WTC11 (cell line): ENCODE data around the gene ZSCAN25. TPM values are rescaled to one million over a fixed set of nuclear protein-coding genes. Genes with fewer than 3 reads are reported as not detected.

ENCODE experiments used
- E2F4 ChIP-seq: sonication (generic); formaldehyde crosslinking; IDR thresholded peaks from 2 replicates; pipeline ENCODE4 v1.8.1; 2022; ENCODE audit warnings: low read depth, mild to moderate bottlenecking, moderate library complexity, missing genetic modification reagents, borderline replicate concordance
- ETV6 ChIP-seq: sonication (generic); formaldehyde crosslinking; IDR thresholded peaks from 2 replicates; pipeline ENCODE4 v1.8.1; 2022; ENCODE audit warnings: mild to moderate bottlenecking, missing genetic modification reagents
- GABPB1 ChIP-seq: sonication (generic); formaldehyde crosslinking; IDR thresholded peaks from 2 replicates; pipeline ENCODE4 v1.8.1; 2023; ENCODE audit warnings: mild to moderate bottlenecking, missing genetic modification reagents
- GTF2I ChIP-seq: fragments of 250-450 bp; sonication (Bioruptor Pico); conservative IDR thresholded peaks from 2 replicates; pipeline ENCODE4 v1.4.0; 2021; ENCODE audit warnings: mild to moderate bottlenecking
- MYBL2 ChIP-seq: sonication (generic); formaldehyde crosslinking; IDR thresholded peaks from 2 replicates; pipeline ENCODE4 v1.8.1; 2023; ENCODE audit warnings: mild to moderate bottlenecking, moderate library complexity, missing genetic modification reagents
- NR1H2 ChIP-seq: sonication (generic); formaldehyde crosslinking; IDR thresholded peaks from 2 replicates; pipeline ENCODE4 v1.9.0; 2021; ENCODE audit warnings: mild to moderate bottlenecking, moderate library complexity, missing genetic modification reagents
- PRRX2 ChIP-seq: fragments of 250-450 bp; sonication (Bioruptor Pico); IDR thresholded peaks from 2 replicates; pipeline ENCODE4 v1.8.0; 2021; ENCODE audit warnings: mild to moderate bottlenecking
- SOX15 ChIP-seq: fragments of 250-450 bp; sonication (Bioruptor Pico); IDR thresholded peaks from 2 replicates; pipeline ENCODE4 v1.9.0; 2021; ENCODE audit warnings: mild to moderate bottlenecking
- TCF7 ChIP-seq: sonication (generic); formaldehyde crosslinking; IDR thresholded peaks from 2 replicates; pipeline ENCODE4 v1.8.0; 2022; ENCODE audit warnings: mild to moderate bottlenecking, low read depth, missing genetic modification reagents, moderate library complexity
- TEAD1 ChIP-seq: sonication (generic); formaldehyde crosslinking; IDR thresholded peaks from 2 replicates; pipeline ENCODE4 v1.8.0; 2022; ENCODE audit warnings: mild to moderate bottlenecking, missing genetic modification reagents
- TEAD4 ChIP-seq: sonication (generic); formaldehyde crosslinking; IDR thresholded peaks from 2 replicates; pipeline ENCODE4 v1.8.0; 2022; ENCODE audit warnings: mild to moderate bottlenecking, missing genetic modification reagents
- ZBTB21 ChIP-seq: sonication (generic); formaldehyde crosslinking; IDR thresholded peaks from 2 replicates; pipeline ENCODE4 v1.8.1; 2023; ENCODE audit warnings: mild to moderate bottlenecking, missing genetic modification reagents, borderline replicate concordance
- ZNF121 ChIP-seq: sonication (generic); formaldehyde crosslinking; IDR thresholded peaks from 2 replicates; pipeline ENCODE4 v1.8.0; 2023; ENCODE audit warnings: missing genetic modification reagents
- ZNF232 ChIP-seq: sonication (generic); formaldehyde crosslinking; IDR thresholded peaks from 2 replicates; pipeline ENCODE4 v1.8.0; 2022; ENCODE audit warnings: mild to moderate bottlenecking, missing genetic modification reagents
- ZNF263 ChIP-seq: sonication (generic); formaldehyde crosslinking; IDR thresholded peaks from 2 replicates; pipeline ENCODE4 v1.8.1; 2022; ENCODE audit warnings: low read depth, mild to moderate bottlenecking, moderate library complexity, missing genetic modification reagents
- ZNF317 ChIP-seq: sonication (generic); formaldehyde crosslinking; IDR thresholded peaks from 2 replicates; pipeline ENCODE4 v1.8.1; 2023; ENCODE audit warnings: low read depth, mild to moderate bottlenecking, moderate library complexity, missing genetic modification reagents, borderline replicate concordance
- ZNF416 ChIP-seq: fragments of 250-450 bp; sonication (Bioruptor Pico); IDR thresholded peaks from 2 replicates; pipeline ENCODE4 v1.9.0; 2021; ENCODE audit warnings: mild to moderate bottlenecking, inconsistent platforms
- ZNF423 ChIP-seq: fragments of 250-450 bp; sonication (Bioruptor Pico); IDR thresholded peaks from 2 replicates; pipeline ENCODE4 v2.1.2; 2022; ENCODE audit warnings: mild to moderate bottlenecking, moderate library complexity
- ZNF671 ChIP-seq: fragments of 250-450 bp; sonication (Bioruptor Pico); IDR thresholded peaks from 2 replicates; pipeline ENCODE4 v1.8.0; 2021; ENCODE audit warnings: mild to moderate bottlenecking
- total RNA-seq: library from RNA; stranded (reverse); gene quantifications from 3 replicates; pipeline ENCODE4 v1.2.3, GENCODE V29; 2021
- TF ChIP-seq, protein P1 (sequence below): sonication (generic); formaldehyde crosslinking; IDR thresholded peaks from 2 replicates; pipeline ENCODE4 v1.8.0; 2022; ENCODE audit warnings: mild to moderate bottlenecking, missing genetic modification reagents
- TF ChIP-seq, protein P2 (sequence below): sonication (generic); formaldehyde crosslinking; IDR thresholded peaks from 2 replicates; pipeline ENCODE4 v1.8.1; 2022; ENCODE audit warnings: low read depth, missing genetic modification reagents, borderline replicate concordance
- TF ChIP-seq, protein P3 (sequence below): sonication (generic); formaldehyde crosslinking; conservative IDR thresholded peaks from 2 replicates; pipeline ENCODE4 v1.8.1; 2023; ENCODE audit warnings: mild to moderate bottlenecking, low read depth, missing genetic modification reagents, moderate library complexity
- TF ChIP-seq, protein P4 (sequence below): sonication (generic); formaldehyde crosslinking; IDR thresholded peaks from 2 replicates; pipeline ENCODE4 v1.8.0; 2023; ENCODE audit warnings: mild to moderate bottlenecking, missing genetic modification reagents
- TF ChIP-seq, protein P5 (sequence below): sonication (generic); formaldehyde crosslinking; IDR thresholded peaks from 2 replicates; pipeline ENCODE4 v1.8.0; 2022; ENCODE audit warnings: mild to moderate bottlenecking, missing genetic modification reagents
- TF ChIP-seq, protein P6 (sequence below): fragments of 250-450 bp; sonication (Bioruptor Pico); IDR thresholded peaks from 2 replicates; pipeline ENCODE4 v1.9.0; 2021; ENCODE audit warnings: moderate library complexity, mild to moderate bottlenecking, inconsistent platforms, borderline replicate concordance

ZSCAN25 gene
- total RNA-seq, 1 experiment from 2014 or later = 20.1 TPM

GRCh38 chr7:99579956-99580777 is 36.6 kb upstream of the ZSCAN25 start (continued):
- TF ChIP-seq E2F4 (no peak), ZNF263 (CRISPR knock-in tag) (0 out of 2 replicates have a peak, but pooled peaks have one; percentile 51), MYBL2 (CRISPR knock-in tag) (0 out of 2 replicates have a peak, but pooled peaks have one; percentile 34), ETV6 (CRISPR knock-in tag) (no peak), ZNF317 (CRISPR knock-in tag) (no peak), ZNF671 (CRISPR knock-in tag) (no peak), PRRX2 (no peak), ZBTB21 (CRISPR knock-in tag) (no peak), TCF7 (no peak), ZNF423 (CRISPR knock-in tag) (peak; percentile 90), TEAD1 (CRISPR knock-in tag) (0 out of 2 replicates have a peak, but pooled peaks have one; percentile 34), ZNF232 (no peak), ZNF121 (CRISPR knock-in tag) (no peak), SOX15 (no peak), ZNF416 (no peak), TEAD4 (CRISPR knock-in tag) (no peak), NR1H2 (no peak), GABPB1 (no peak), GTF2I (CRISPR knock-in tag) (no peak)
- TF ChIP-seq, protein P1, sequence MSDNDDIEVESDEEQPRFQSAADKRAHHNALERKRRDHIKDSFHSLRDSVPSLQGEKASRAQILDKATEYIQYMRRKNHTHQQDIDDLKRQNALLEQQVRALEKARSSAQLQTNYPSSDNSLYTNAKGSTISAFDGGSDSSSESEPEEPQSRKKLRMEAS (CRISPR knock-in tag) = peak; percentile 94
- TF ChIP-seq, protein P2, sequence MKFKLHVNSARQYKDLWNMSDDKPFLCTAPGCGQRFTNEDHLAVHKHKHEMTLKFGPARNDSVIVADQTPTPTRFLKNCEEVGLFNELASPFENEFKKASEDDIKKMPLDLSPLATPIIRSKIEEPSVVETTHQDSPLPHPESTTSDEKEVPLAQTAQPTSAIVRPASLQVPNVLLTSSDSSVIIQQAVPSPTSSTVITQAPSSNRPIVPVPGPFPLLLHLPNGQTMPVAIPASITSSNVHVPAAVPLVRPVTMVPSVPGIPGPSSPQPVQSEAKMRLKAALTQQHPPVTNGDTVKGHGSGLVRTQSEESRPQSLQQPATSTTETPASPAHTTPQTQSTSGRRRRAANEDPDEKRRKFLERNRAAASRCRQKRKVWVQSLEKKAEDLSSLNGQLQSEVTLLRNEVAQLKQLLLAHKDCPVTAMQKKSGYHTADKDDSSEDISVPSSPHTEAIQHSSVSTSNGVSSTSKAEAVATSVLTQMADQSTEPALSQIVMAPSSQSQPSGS (CRISPR knock-in tag) = no peak
- TF ChIP-seq, protein P3, sequence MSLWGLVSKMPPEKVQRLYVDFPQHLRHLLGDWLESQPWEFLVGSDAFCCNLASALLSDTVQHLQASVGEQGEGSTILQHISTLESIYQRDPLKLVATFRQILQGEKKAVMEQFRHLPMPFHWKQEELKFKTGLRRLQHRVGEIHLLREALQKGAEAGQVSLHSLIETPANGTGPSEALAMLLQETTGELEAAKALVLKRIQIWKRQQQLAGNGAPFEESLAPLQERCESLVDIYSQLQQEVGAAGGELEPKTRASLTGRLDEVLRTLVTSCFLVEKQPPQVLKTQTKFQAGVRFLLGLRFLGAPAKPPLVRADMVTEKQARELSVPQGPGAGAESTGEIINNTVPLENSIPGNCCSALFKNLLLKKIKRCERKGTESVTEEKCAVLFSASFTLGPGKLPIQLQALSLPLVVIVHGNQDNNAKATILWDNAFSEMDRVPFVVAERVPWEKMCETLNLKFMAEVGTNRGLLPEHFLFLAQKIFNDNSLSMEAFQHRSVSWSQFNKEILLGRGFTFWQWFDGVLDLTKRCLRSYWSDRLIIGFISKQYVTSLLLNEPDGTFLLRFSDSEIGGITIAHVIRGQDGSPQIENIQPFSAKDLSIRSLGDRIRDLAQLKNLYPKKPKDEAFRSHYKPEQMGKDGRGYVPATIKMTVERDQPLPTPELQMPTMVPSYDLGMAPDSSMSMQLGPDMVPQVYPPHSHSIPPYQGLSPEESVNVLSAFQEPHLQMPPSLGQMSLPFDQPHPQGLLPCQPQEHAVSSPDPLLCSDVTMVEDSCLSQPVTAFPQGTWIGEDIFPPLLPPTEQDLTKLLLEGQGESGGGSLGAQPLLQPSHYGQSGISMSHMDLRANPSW (CRISPR knock-in tag) = no peak
- TF ChIP-seq, protein P4, sequence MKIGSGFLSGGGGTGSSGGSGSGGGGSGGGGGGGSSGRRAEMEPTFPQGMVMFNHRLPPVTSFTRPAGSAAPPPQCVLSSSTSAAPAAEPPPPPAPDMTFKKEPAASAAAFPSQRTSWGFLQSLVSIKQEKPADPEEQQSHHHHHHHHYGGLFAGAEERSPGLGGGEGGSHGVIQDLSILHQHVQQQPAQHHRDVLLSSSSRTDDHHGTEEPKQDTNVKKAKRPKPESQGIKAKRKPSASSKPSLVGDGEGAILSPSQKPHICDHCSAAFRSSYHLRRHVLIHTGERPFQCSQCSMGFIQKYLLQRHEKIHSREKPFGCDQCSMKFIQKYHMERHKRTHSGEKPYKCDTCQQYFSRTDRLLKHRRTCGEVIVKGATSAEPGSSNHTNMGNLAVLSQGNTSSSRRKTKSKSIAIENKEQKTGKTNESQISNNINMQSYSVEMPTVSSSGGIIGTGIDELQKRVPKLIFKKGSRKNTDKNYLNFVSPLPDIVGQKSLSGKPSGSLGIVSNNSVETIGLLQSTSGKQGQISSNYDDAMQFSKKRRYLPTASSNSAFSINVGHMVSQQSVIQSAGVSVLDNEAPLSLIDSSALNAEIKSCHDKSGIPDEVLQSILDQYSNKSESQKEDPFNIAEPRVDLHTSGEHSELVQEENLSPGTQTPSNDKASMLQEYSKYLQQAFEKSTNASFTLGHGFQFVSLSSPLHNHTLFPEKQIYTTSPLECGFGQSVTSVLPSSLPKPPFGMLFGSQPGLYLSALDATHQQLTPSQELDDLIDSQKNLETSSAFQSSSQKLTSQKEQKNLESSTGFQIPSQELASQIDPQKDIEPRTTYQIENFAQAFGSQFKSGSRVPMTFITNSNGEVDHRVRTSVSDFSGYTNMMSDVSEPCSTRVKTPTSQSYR (CRISPR knock-in tag) = 0 out of 2 replicates have a peak, but pooled peaks have one; percentile 6
- TF ChIP-seq, protein P5, sequence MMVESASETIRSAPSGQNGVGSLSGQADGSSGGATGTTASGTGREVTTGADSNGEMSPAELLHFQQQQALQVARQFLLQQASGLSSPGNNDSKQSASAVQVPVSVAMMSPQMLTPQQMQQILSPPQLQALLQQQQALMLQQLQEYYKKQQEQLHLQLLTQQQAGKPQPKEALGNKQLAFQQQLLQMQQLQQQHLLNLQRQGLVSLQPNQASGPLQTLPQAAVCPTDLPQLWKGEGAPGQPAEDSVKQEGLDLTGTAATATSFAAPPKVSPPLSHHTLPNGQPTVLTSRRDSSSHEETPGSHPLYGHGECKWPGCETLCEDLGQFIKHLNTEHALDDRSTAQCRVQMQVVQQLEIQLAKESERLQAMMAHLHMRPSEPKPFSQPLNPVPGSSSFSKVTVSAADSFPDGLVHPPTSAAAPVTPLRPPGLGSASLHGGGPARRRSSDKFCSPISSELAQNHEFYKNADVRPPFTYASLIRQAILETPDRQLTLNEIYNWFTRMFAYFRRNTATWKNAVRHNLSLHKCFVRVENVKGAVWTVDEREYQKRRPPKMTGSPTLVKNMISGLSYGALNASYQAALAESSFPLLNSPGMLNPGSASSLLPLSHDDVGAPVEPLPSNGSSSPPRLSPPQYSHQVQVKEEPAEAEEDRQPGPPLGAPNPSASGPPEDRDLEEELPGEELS (CRISPR knock-in tag) = no peak
- TF ChIP-seq, protein P6, sequence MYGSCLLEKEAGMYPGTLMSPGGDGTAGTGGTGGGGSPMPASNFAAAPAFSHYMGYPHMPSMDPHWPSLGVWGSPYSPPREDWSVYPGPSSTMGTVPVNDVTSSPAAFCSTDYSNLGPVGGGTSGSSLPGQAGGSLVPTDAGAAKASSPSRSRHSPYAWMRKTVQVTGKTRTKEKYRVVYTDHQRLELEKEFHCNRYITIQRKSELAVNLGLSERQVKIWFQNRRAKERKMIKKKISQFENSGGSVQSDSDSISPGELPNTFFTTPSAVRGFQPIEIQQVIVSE (CRISPR knock-in tag) = no peak
